ENCODE measurements around the gene CAPNS2. TPM values are rescaled to one million over a fixed set of nuclear protein-coding genes. Genes with fewer than 3 reads are reported as not detected.

Gene CAPNS2
- total RNA-seq (ENCODE audit: low replicate concordance): 0.12 and 0.75 TPM in 2 replicates

DNA sequence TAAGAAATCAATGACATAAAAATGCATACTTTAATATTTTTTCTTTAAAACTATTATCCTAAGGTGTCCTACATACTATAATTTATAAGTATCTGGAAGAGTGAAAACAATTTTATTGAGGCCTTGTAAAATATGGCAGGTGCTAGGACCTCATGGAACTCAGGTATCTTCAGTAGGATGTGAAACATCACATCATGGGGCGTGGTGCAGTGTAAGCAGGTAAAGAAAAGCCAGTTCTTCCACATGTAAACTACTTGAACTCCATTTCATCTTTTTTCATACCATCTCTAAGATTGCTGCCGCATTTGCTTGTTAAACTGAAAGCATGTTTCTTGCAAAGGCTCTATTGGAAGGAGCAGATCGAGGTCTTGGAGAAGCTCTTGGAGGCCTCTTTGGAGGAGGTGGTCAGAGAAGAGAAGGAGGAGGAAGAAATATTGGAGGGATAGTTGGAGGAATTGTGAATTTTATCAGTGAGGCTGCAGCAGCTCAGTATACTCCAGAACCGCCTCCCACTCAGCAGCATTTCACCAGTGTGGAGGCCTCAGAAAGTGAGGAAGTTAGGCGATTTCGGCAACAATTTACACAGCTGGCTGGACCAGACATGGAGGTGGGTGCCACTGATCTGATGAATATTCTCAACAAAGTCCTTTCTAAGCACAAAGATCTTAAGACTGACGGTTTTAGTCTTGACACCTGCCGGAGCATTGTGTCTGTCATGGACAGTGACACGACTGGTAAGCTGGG, at the start of gene CAPNS2:
Gene CAPNS2, plus strand, starts transcription at position 253 of the 744 bp plus-strand sequence. Its CDS starts 73 bp downstream, at position 326.

Other genes with a start within 250 kb of the CAPNS2 start
- gene IRX6, start 242.5 kb upstream of the CAPNS2 start, total RNA-seq (ENCODE audit: low replicate concordance): 0.12 TPM in 1 of 2 replicates, not detected in the other
- 985 and 2,683 TPM in 2 replicates for gene MMP2, start 87.5 kb upstream of the CAPNS2 start, total RNA-seq (ENCODE audit: low replicate concordance)
- 3.7 and 30.2 TPM in 2 replicates for gene LPCAT2, start 57.6 kb upstream of the CAPNS2 start, total RNA-seq (ENCODE audit: low replicate concordance)
- gene SLC6A2, start 89.3 kb downstream of the CAPNS2 start, total RNA-seq (ENCODE audit: low replicate concordance): not detected in 2 replicates